ENCODE measurements around the gene JAG1.

DNA sequence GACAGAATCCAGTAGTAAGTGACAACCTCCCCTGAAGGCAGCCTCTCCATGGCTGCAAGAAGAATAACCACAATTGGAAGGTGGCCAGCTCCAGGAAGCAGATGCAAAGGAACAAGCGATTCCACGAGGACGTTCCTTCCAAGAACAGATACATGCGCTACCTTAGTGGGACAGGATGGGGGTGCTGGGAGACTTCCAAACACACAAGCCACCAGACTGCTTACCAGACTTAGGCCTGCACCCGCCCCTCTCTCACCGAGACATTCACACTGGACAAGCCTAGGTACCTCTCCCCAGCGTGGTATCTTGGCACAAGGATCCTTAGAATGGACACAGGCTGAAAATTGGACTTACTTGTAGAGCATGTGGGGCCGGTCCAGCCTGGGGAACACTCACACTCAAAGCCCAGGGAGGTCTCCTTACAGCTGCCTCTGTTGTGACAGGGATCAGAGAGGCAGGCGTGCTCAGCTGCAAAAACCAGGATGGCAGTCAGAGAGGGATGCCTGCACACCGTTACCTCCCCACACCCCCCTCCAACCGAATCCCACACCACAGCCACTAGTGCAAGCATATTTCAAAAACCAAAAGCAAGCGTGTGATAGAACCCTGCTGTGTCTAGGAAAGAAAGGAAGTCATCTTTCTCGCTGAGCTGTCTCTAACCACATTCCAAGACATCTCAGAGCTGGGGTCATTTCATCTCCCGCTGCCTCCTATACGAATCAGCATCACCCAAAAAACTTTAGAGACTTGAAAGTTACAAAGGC is 22.4 kb downstream of the JAG1 start:
- TF ChIP-seq, protein P1, sequence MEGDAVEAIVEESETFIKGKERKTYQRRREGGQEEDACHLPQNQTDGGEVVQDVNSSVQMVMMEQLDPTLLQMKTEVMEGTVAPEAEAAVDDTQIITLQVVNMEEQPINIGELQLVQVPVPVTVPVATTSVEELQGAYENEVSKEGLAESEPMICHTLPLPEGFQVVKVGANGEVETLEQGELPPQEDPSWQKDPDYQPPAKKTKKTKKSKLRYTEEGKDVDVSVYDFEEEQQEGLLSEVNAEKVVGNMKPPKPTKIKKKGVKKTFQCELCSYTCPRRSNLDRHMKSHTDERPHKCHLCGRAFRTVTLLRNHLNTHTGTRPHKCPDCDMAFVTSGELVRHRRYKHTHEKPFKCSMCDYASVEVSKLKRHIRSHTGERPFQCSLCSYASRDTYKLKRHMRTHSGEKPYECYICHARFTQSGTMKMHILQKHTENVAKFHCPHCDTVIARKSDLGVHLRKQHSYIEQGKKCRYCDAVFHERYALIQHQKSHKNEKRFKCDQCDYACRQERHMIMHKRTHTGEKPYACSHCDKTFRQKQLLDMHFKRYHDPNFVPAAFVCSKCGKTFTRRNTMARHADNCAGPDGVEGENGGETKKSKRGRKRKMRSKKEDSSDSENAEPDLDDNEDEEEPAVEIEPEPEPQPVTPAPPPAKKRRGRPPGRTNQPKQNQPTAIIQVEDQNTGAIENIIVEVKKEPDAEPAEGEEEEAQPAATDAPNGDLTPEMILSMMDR (IDR thresholded peaks at IDR 0.05; ENCODE audit: poor library complexity, severe bottlenecking), result no peak
- TF ChIP-seq EZH2 (IDR thresholded peaks at IDR 0.05; ENCODE audit: borderline replicate concordance, insufficient read depth, low read length, poor library complexity, severe bottlenecking) (no peak), EP300 (conservative IDR thresholded peaks at IDR 0.05; ENCODE audit: poor library complexity, severe bottlenecking) (no peak), POLR2AphosphoS5 (IDR thresholded peaks at IDR 0.05) (no peak), MXI1 (conservative IDR thresholded peaks at IDR 0.05; ENCODE audit: poor library complexity, severe bottlenecking) (no peak), TAF1 (IDR thresholded peaks at IDR 0.05; ENCODE audit: low read depth) (no peak)
- TF ChIP-seq, protein P2, sequence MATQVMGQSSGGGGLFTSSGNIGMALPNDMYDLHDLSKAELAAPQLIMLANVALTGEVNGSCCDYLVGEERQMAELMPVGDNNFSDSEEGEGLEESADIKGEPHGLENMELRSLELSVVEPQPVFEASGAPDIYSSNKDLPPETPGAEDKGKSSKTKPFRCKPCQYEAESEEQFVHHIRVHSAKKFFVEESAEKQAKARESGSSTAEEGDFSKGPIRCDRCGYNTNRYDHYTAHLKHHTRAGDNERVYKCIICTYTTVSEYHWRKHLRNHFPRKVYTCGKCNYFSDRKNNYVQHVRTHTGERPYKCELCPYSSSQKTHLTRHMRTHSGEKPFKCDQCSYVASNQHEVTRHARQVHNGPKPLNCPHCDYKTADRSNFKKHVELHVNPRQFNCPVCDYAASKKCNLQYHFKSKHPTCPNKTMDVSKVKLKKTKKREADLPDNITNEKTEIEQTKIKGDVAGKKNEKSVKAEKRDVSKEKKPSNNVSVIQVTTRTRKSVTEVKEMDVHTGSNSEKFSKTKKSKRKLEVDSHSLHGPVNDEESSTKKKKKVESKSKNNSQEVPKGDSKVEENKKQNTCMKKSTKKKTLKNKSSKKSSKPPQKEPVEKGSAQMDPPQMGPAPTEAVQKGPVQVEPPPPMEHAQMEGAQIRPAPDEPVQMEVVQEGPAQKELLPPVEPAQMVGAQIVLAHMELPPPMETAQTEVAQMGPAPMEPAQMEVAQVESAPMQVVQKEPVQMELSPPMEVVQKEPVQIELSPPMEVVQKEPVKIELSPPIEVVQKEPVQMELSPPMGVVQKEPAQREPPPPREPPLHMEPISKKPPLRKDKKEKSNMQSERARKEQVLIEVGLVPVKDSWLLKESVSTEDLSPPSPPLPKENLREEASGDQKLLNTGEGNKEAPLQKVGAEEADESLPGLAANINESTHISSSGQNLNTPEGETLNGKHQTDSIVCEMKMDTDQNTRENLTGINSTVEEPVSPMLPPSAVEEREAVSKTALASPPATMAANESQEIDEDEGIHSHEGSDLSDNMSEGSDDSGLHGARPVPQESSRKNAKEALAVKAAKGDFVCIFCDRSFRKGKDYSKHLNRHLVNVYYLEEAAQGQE (IDR thresholded peaks at IDR 0.05; ENCODE audit: borderline replicate concordance), result no peak

Data from neural cell (in vitro differentiated cells).